ENCODE results near the gene IPCEF1.

Gene IPCEF1

GRCh38 chr6:154298297-154298696 is 58.3 kb downstream of the IPCEF1 start:
- no peaks in the 10 kb centered on the region for H3K9me3 Mint-ChIP-seq
- no peak overlapping the region for H3K27ac Mint-ChIP-seq
- H3K4me1 Mint-ChIP-seq = peaks cover 14% of the 10 kb centered on the region
- H3K27me3 Mint-ChIP-seq = no peaks in the 10 kb centered on the region
- H3K4me3 Mint-ChIP-seq = no peak overlapping the region
- ATAC-seq = no peak
- no peak for DNase-seq

- Mint-ChIP-seq H3K9me3 (no peaks in the 10 kb centered on the region), H3K27me3 (no peaks in the 10 kb centered on the region), H3K4me3 (no peak overlapping the region), H3K4me1 (peaks cover 10% of the 10 kb centered on the region), H3K27ac (no peak overlapping the region)
- DNase-seq = no peak
- no peak for ATAC-seq
Measured at GRCh38 chr6:154297721-154298120, 58.9 kb downstream of the IPCEF1 start.

GRCh38 chr6:154297210-154297609 is 59.4 kb downstream of the IPCEF1 start:
- no peak overlapping the region for H3K4me3 Mint-ChIP-seq
- no peak for ATAC-seq
- no peaks in the 10 kb centered on the region for H3K27me3 Mint-ChIP-seq
- no peak for DNase-seq
- no peak overlapping the region for H3K27ac Mint-ChIP-seq
- H3K9me3 Mint-ChIP-seq = no peaks in the 10 kb centered on the region
- H3K4me1 Mint-ChIP-seq = peaks cover 5% of the 10 kb centered on the region

GRCh38 chr6:154295733-154296132 is 60.9 kb downstream of the IPCEF1 start:
- DNase-seq = no peak
- no peak for ATAC-seq
- Mint-ChIP-seq H3K27me3 (no peaks in the 10 kb centered on the region), H3K9me3 (no peaks in the 10 kb centered on the region), H3K4me3 (no peak overlapping the region), H3K4me1 (no peaks in the 10 kb centered on the region), H3K27ac (no peak overlapping the region)

GRCh38 chr6:154292855-154293519 is 63.6 kb downstream of the IPCEF1 start:
- Mint-ChIP-seq H3K4me1 (peaks cover 7% of the 10 kb centered on the region), H3K27ac (no peak overlapping the region), H3K27me3 (no peaks in the 10 kb centered on the region), H3K9me3 (no peaks in the 10 kb centered on the region), H3K4me3 (no peak overlapping the region)
- DNase-seq (no peak), ATAC-seq (no peak)

- H3K4me3 Mint-ChIP-seq = no peak overlapping the region
- H3K27me3 Mint-ChIP-seq = no peaks in the 10 kb centered on the region
- H3K9me3 Mint-ChIP-seq = peaks cover 0 to 2% of the 10 kb centered on the region in 2 donors
- H3K27ac Mint-ChIP-seq = no peak overlapping the region
- no peak for ATAC-seq
- DNase-seq = no peak
- H3K4me1 Mint-ChIP-seq = peaks cover 10% of the 10 kb centered on the region
Measured at GRCh38 chr6:154292066-154292465, 64.5 kb downstream of the IPCEF1 start.

- no peak for DNase-seq
- Mint-ChIP-seq H3K27me3 (no peaks in the 10 kb centered on the region), H3K27ac (no peak overlapping the region), H3K4me1 (peaks cover 17% of the 10 kb centered on the region), H3K4me3 (no peak overlapping the region), H3K9me3 (peaks cover 0 to 8% of the 10 kb centered on the region in 2 donors)
- ATAC-seq = no peak
Measured at GRCh38 chr6:154289818-154290508, 66.6 kb downstream of the IPCEF1 start.

- no peak overlapping the region for H3K27ac Mint-ChIP-seq
- peaks cover 17% of the 10 kb centered on the region for H3K4me1 Mint-ChIP-seq
- H3K4me3 Mint-ChIP-seq = no peak overlapping the region
- DNase-seq (no peak), ATAC-seq (no peak)
- no peaks in the 10 kb centered on the region for H3K27me3 Mint-ChIP-seq
- H3K9me3 Mint-ChIP-seq = peaks cover 0 to 8% of the 10 kb centered on the region in 2 donors
Measured at GRCh38 chr6:154285826-154286225, 70.8 kb downstream of the IPCEF1 start.

- Mint-ChIP-seq H3K4me3 (no peak overlapping the region), H3K9me3 (peaks cover 0 to 8% of the 10 kb centered on the region in 2 donors), H3K4me1 (peaks cover 12% of the 10 kb centered on the region), H3K27me3 (no peaks in the 10 kb centered on the region), H3K27ac (no peak overlapping the region)
- DNase-seq (no peak), ATAC-seq (no peak)
Measured at GRCh38 chr6:154284313-154284853, 72.2 kb downstream of the IPCEF1 start.

GRCh38 chr6:154280521-154280920 is 76.1 kb downstream of the IPCEF1 start:
- Mint-ChIP-seq H3K27ac (no peak overlapping the region), H3K27me3 (no peaks in the 10 kb centered on the region), H3K9me3 (no peaks in the 10 kb centered on the region), H3K4me3 (no peak overlapping the region), H3K4me1 (peaks cover 27% of the 10 kb centered on the region)
- DNase-seq = no peak
- no peak for ATAC-seq

- Mint-ChIP-seq H3K4me3 (peak overlapping the region; percentile 70 to 75), H3K4me1 (peaks cover 45% of the 10 kb centered on the region), H3K9me3 (peaks cover 0 to 7% of the 10 kb centered on the region in 2 donors), H3K27ac (no peak overlapping the region), H3K27me3 (no peaks in the 10 kb centered on the region)
- no peak for DNase-seq
- ATAC-seq = peak; percentile 50
Measured at GRCh38 chr6:154277629-154278017, 79.0 kb downstream of the IPCEF1 start.

GRCh38 chr6:154276810-154277628 is 79.6 kb downstream of the IPCEF1 start:
- Mint-ChIP-seq H3K27ac (no peak overlapping the region), H3K9me3 (peaks cover 0 to 7% of the 10 kb centered on the region in 2 donors), H3K4me1 (peaks cover 45% of the 10 kb centered on the region), H3K27me3 (no peaks in the 10 kb centered on the region), H3K4me3 (peak overlapping the region; percentile 70 to 75)
- ATAC-seq (peak; percentile 65), DNase-seq (no peak)

- Mint-ChIP-seq H3K27ac (peak overlapping the region in 1 of 2 donors; percentile 65), H3K27me3 (no peaks in the 10 kb centered on the region), H3K4me1 (peaks cover 45% of the 10 kb centered on the region)
Measured at GRCh38 chr6:154274168-154274567, 82.4 kb downstream of the IPCEF1 start.

GRCh38 chr6:154268486-154268885 is 88.1 kb downstream of the IPCEF1 start:
- H3K4me1 Mint-ChIP-seq = peaks cover 30% of the 10 kb centered on the region
- no peak overlapping the region for H3K27ac Mint-ChIP-seq
- DNase-seq (no peak), ATAC-seq (no peak)
- H3K27me3 Mint-ChIP-seq = no peaks in the 10 kb centered on the region
- no peaks in the 10 kb centered on the region for H3K9me3 Mint-ChIP-seq
- H3K4me3 Mint-ChIP-seq = no peak overlapping the region

More at GRCh38 chr6:154274168-154274567, 82.4 kb downstream of the IPCEF1 start:
- DNase-seq = no peak
- no peak overlapping the region for H3K4me3 Mint-ChIP-seq
- no peak for ATAC-seq
- H3K9me3 Mint-ChIP-seq = peaks cover 0 to 7% of the 10 kb centered on the region in 2 donors

- Mint-ChIP-seq H3K9me3 (no peaks in the 10 kb centered on the region), H3K27ac (peak overlapping the region in 1 of 2 donors; percentile 64), H3K4me3 (no peak overlapping the region), H3K4me1 (peaks cover 30% of the 10 kb centered on the region), H3K27me3 (no peaks in the 10 kb centered on the region)
- ATAC-seq = peak; percentile 50
- no peak for DNase-seq
Measured at GRCh38 chr6:154267508-154268106, 89.0 kb downstream of the IPCEF1 start.

Measured in stimulated activated naive CD8-positive, alpha-beta T cell treated with anti-CD3 and anti-CD28 coated beads, Interleukin-15, amount 100 ng/mL, for 72 hours (primary cell).